ENCODE measurements around the gene CEACAM19.

DNA sequence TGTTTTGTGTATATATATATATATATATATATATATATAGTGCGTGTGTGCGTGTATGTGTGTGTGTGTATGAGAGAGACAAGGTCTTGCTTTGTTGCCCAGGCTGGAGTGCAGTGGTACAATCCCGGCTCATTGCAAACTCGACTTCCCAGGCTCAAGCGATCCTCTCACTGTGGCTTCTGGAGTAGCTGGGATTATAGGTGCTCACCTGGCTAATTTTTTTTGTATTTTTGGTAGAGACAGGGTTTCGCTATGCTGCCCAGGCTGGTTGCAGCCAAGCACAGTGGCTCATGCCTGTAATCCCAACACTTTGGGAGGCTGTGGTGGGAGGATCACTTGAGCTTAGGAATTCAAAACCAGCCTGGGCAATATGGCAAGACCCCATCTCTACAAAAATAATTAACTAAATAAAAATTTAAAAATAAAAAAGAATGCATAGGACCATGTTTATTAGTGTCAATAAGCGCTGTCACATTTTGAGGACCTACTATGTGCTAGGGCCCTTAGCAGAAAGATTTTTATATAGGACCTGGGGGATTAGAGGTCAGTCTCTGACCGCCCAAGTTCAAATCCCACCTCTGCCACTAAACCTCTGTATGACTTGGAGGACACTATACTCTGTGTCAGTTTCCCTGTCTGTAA, 25.8 kb upstream of the CEACAM19 start:
- TF ChIP-seq GATA3 (IDR thresholded peaks at IDR 0.05; ENCODE audit: low read depth, low read length) (no peak), GATA2 (IDR thresholded peaks at IDR 0.05; ENCODE audit: low read depth, low read length) (no peak)

Data from SH-SY5Y (cell line).